ENCODE measurements around the gene TICAM2.

The TICAM2 gene

GRCh38 chr5:115561176-115561575 is 41.1 kb downstream of the TICAM2 start:
- no peak for DNase-seq

GRCh38 chr5:115559524-115559923 is 42.8 kb downstream of the TICAM2 start:
- no peak for DNase-seq

GRCh38 chr5:115558388-115558956 is 43.8 kb downstream of the TICAM2 start:
- no peak for DNase-seq

- no peak for DNase-seq
Measured at GRCh38 chr5:115557667-115558387, 44.5 kb downstream of the TICAM2 start.

GRCh38 chr5:115556276-115556675 is 46.0 kb downstream of the TICAM2 start:
- DNase-seq = no peak

GRCh38 chr5:115555084-115555633 is 47.1 kb downstream of the TICAM2 start:
- no peak for DNase-seq

- DNase-seq = no peak
Measured at GRCh38 chr5:115553082-115553481, 49.2 kb downstream of the TICAM2 start.

- no peak for DNase-seq
Measured at GRCh38 chr5:115551415-115551814, 50.9 kb downstream of the TICAM2 start.

- no peak for DNase-seq
Measured at GRCh38 chr5:115549154-115549553, 53.1 kb downstream of the TICAM2 start.

GRCh38 chr5:115548683-115549082 is 53.6 kb downstream of the TICAM2 start:
- no peak for DNase-seq

- DNase-seq = no peak
Measured at GRCh38 chr5:115545351-115545882, 56.9 kb downstream of the TICAM2 start.

- DNase-seq = peak; percentile 93
Measured at GRCh38 chr5:115544436-115545350, 57.6 kb downstream of the TICAM2 start, which contains the start of gene FEM1C. FEM1C (minus strand) TSS chr5:115544775; CDS start chr5:115543493, 1,282 bp downstream.

GRCh38 chr5:115544043-115544435 is 58.2 kb downstream of the TICAM2 start:
- peak; percentile 24 for DNase-seq

- peak; percentile 19 for DNase-seq
Measured at GRCh38 chr5:115543365-115544042, 58.8 kb downstream of the TICAM2 start.

- no peak for DNase-seq
Measured at GRCh38 chr5:115542651-115543364, 59.5 kb downstream of the TICAM2 start.

- DNase-seq = no peak
Measured at GRCh38 chr5:115542086-115542485, 60.2 kb downstream of the TICAM2 start.

- no peak for DNase-seq
Measured at GRCh38 chr5:115541611-115542010, 60.7 kb downstream of the TICAM2 start.

- DNase-seq = no peak
Measured at GRCh38 chr5:115535479-115536035, 66.7 kb downstream of the TICAM2 start.

- DNase-seq = no peak
Measured at GRCh38 chr5:115532517-115532916, 69.8 kb downstream of the TICAM2 start.

- DNase-seq = no peak
Measured at GRCh38 chr5:115531787-115532367, 70.4 kb downstream of the TICAM2 start.

GRCh38 chr5:115531380-115531779 is 70.9 kb downstream of the TICAM2 start:
- DNase-seq = no peak
